T-helper 2 cell treated with Interferon-gamma antibody and Interleukin-4, amounts not matched to agents 100 ng/mL and 5 ng/mL, for 36 hours (primary cell): ENCODE results near the gene PEX10. TPM values are rescaled to one million over a fixed set of nuclear protein-coding genes. Genes with fewer than 3 reads are reported as not detected.

ENCODE experiments used
- intact Hi-C: fragments of 100-400 bp; cut with micrococcal nuclease; formaldehyde crosslinking; loops from one replicate; pipeline ENCODE4 v1.15.1; 2023
- total RNA-seq: library from RNA; stranded (reverse); gene quantifications from 2 replicates; pipeline ENCODE4 v1.2.3, GENCODE V29; 2022

The PEX10 gene
- total RNA-seq, 1 donor from 2014 or later = 12.6 TPM

GRCh38 chr1:2389644-2390043, 22.7 kb downstream of the PEX10 start:
- intact Hi-C loops = loop anchor here (5.0 kb wide), 1 partner anchor 87 kb away; no protein-coding TSS in a partner anchor

- intact Hi-C loops = no loop called here
Measured at GRCh38 chr1:2388004-2388913, 24.1 kb downstream of the PEX10 start.

GRCh38 chr1:2386636-2387611, 25.4 kb downstream of the PEX10 start:
- intact Hi-C loops = no loop called here

- intact Hi-C loops = no loop called here
Measured at GRCh38 chr1:2385606-2386280, 26.6 kb downstream of the PEX10 start.

- intact Hi-C loops = no loop called here
Measured at GRCh38 chr1:2384941-2385481, 27.4 kb downstream of the PEX10 start.

- intact Hi-C loops = no loop called here
Measured at GRCh38 chr1:2384130-2384860, 28.1 kb downstream of the PEX10 start.

- intact Hi-C loops = no loop called here
Measured at GRCh38 chr1:2383576-2383975, 28.8 kb downstream of the PEX10 start.

GRCh38 chr1:2382621-2383361, 29.6 kb downstream of the PEX10 start:
- intact Hi-C loops = no loop called here

- intact Hi-C loops = loop anchor here (1.0 kb wide), 1 partner anchor 183 kb away; no protein-coding TSS in a partner anchor
Measured at GRCh38 chr1:2381741-2382620, 30.4 kb downstream of the PEX10 start.

- intact Hi-C loops = loop anchor here (1.0 kb wide), 1 partner anchor 182 kb away; no protein-coding TSS in a partner anchor
Measured at GRCh38 chr1:2380816-2381591, 31.4 kb downstream of the PEX10 start.

GRCh38 chr1:2379733-2380404, 32.5 kb downstream of the PEX10 start:
- intact Hi-C loops = no loop called here

GRCh38 chr1:2378956-2379732, 33.2 kb downstream of the PEX10 start:
- intact Hi-C loops = no loop called here

- intact Hi-C loops = no loop called here
Measured at GRCh38 chr1:2378441-2378851, 33.9 kb downstream of the PEX10 start.

GRCh38 chr1:2377751-2378440, 34.5 kb downstream of the PEX10 start:
- intact Hi-C loops = no loop called here

- intact Hi-C loops = no loop called here
Measured at GRCh38 chr1:2376931-2377672, 35.3 kb downstream of the PEX10 start.
